ENCODE data around the gene WDFY4.

DNA sequence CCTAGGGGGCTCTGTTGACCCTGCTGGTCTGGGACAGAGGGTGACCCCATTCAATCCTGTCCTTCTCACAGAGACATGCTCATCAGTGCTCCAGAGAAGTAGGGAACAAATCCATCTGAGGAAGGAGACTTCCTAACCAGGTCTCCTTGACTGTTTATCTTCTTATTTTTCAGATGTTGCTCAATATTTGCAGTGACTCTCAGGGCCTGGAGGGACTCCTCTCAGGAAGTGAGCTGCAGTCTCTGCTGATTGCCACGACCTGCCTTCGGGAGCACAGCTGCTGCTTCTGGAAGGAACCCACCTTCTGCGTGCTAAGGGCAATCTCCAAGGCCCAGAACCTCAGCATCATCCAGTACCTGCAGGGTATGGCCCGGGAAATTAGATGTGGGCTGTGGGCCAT lies 41.0 kb downstream of the WDFY4 start:
- TF ChIP-seq CTCF (IDR thresholded peaks at IDR 0.05) (no peak), POLR2A (IDR thresholded peaks at IDR 0.05) (no peak), POLR2AphosphoS5 (IDR thresholded peaks at IDR 0.05) (no peak), EP300 (IDR thresholded peaks at IDR 0.05; ENCODE audit: low read depth) (no peak)
